ENCODE data around the gene GAMT. TPM values are rescaled to one million over a fixed set of nuclear protein-coding genes. Genes with fewer than 3 reads are reported as not detected.

GAMT gene
- total and polyA plus RNA-seq, 2 of the 13 experiments (the other 11 are each of a cell fraction or from before 2014, with no cell fraction given): 115 to 124 TPM

DNA sequence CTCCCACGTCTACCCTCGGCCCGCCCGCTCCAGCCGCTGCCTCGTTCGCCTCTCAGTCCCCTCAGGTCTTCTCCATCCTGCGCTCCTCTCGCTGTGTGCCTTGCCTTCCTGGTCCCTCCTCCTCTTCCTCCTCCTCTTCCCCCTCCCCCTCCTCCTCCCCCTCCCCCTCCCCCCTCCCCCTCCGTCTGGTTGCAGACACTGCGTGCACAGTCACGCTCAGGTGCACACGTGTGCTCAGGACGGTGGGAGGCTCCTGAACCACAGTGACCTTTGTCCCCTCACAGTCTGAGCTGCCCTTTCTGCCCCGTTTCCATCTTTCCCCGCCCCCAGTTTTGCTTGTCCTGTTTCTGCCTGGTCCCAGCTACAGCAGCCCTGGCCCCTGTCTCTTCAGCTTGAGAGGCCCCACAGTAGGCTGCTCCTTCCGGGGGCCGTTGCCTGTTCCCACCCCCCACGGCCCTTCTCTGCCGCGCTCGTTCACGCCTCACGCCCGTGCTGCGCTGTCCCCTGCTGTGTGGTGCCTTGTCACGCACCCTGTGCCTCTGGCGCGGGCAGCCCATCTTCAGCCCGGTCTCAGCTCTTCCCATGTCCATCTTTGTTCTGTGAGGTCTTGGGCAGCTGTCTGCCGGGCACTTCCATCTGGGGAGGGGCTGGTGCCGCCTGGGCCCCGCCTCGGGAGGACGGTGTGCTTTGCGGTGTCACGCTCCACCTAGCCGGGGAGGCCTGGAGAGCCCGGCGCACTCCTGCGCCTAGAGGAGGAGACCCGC is 23.0 kb upstream of the GAMT start (continued):
- TF ChIP-seq, protein P1, sequence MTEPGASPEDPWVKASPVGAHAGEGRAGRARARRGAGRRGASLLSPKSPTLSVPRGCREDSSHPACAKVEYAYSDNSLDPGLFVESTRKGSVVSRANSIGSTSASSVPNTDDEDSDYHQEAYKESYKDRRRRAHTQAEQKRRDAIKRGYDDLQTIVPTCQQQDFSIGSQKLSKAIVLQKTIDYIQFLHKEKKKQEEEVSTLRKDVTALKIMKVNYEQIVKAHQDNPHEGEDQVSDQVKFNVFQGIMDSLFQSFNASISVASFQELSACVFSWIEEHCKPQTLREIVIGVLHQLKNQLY (CRISPR knock-in tag; IDR thresholded peaks at IDR 0.05): peak; percentile 76; the same call in 1 of the 2 replicates
- TF ChIP-seq AGO2 (optimal IDR thresholded peaks at IDR 0.05; ENCODE audit: low read depth, low read length): peak; percentile 99
- TF ChIP-seq ZNF124 (CRISPR knock-in tag; IDR thresholded peaks at IDR 0.05): no peak
- TF ChIP-seq HMG20A (CRISPR knock-in tag; IDR thresholded peaks at IDR 0.05; ENCODE audit: borderline replicate concordance): no peak
- no peak for TF ChIP-seq ZNF17 (CRISPR knock-in tag; IDR thresholded peaks at IDR 0.05)
- TF ChIP-seq POLR2G (IDR thresholded peaks at IDR 0.05; ENCODE audit: low read depth, low read length): peak; percentile 47; the same call in 1 of the 2 replicates
- TF ChIP-seq, protein P2, sequence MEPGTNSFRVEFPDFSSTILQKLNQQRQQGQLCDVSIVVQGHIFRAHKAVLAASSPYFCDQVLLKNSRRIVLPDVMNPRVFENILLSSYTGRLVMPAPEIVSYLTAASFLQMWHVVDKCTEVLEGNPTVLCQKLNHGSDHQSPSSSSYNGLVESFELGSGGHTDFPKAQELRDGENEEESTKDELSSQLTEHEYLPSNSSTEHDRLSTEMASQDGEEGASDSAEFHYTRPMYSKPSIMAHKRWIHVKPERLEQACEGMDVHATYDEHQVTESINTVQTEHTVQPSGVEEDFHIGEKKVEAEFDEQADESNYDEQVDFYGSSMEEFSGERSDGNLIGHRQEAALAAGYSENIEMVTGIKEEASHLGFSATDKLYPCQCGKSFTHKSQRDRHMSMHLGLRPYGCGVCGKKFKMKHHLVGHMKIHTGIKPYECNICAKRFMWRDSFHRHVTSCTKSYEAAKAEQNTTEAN (CRISPR knock-in tag; conservative IDR thresholded peaks at IDR 0.05): 0 out of 2 replicates have a peak, but pooled peaks have one; percentile 26
- TF ChIP-seq ZNF263 (CRISPR knock-in tag; IDR thresholded peaks at IDR 0.05): peak; percentile 89
- TF ChIP-seq, protein P3, sequence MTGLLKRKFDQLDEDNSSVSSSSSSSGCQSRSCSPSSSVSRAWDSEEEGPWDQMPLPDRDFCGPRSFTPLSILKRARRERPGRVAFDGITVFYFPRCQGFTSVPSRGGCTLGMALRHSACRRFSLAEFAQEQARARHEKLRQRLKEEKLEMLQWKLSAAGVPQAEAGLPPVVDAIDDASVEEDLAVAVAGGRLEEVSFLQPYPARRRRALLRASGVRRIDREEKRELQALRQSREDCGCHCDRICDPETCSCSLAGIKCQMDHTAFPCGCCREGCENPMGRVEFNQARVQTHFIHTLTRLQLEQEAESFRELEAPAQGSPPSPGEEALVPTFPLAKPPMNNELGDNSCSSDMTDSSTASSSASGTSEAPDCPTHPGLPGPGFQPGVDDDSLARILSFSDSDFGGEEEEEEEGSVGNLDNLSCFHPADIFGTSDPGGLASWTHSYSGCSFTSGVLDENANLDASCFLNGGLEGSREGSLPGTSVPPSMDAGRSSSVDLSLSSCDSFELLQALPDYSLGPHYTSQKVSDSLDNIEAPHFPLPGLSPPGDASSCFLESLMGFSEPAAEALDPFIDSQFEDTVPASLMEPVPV (CRISPR knock-in tag; IDR thresholded peaks at IDR 0.05): 0 out of 2 replicates have a peak, but pooled peaks have one; percentile 23
- TF ChIP-seq, protein P4, sequence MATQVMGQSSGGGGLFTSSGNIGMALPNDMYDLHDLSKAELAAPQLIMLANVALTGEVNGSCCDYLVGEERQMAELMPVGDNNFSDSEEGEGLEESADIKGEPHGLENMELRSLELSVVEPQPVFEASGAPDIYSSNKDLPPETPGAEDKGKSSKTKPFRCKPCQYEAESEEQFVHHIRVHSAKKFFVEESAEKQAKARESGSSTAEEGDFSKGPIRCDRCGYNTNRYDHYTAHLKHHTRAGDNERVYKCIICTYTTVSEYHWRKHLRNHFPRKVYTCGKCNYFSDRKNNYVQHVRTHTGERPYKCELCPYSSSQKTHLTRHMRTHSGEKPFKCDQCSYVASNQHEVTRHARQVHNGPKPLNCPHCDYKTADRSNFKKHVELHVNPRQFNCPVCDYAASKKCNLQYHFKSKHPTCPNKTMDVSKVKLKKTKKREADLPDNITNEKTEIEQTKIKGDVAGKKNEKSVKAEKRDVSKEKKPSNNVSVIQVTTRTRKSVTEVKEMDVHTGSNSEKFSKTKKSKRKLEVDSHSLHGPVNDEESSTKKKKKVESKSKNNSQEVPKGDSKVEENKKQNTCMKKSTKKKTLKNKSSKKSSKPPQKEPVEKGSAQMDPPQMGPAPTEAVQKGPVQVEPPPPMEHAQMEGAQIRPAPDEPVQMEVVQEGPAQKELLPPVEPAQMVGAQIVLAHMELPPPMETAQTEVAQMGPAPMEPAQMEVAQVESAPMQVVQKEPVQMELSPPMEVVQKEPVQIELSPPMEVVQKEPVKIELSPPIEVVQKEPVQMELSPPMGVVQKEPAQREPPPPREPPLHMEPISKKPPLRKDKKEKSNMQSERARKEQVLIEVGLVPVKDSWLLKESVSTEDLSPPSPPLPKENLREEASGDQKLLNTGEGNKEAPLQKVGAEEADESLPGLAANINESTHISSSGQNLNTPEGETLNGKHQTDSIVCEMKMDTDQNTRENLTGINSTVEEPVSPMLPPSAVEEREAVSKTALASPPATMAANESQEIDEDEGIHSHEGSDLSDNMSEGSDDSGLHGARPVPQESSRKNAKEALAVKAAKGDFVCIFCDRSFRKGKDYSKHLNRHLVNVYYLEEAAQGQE (IDR thresholded peaks at IDR 0.05; ENCODE audit: borderline replicate concordance in 1 of 2, low read depth in 1 of 2, low read length in 2 of 2): 0 out of 4 replicates have a peak, but pooled peaks of 1 of the 2 experiments have one; percentile 30
- peak; percentile 60; the same call in 1 of the 2 replicates for TF ChIP-seq ZNF326 (CRISPR knock-in tag; IDR thresholded peaks at IDR 0.05; ENCODE audit: borderline replicate concordance)
- TF ChIP-seq, protein P5, sequence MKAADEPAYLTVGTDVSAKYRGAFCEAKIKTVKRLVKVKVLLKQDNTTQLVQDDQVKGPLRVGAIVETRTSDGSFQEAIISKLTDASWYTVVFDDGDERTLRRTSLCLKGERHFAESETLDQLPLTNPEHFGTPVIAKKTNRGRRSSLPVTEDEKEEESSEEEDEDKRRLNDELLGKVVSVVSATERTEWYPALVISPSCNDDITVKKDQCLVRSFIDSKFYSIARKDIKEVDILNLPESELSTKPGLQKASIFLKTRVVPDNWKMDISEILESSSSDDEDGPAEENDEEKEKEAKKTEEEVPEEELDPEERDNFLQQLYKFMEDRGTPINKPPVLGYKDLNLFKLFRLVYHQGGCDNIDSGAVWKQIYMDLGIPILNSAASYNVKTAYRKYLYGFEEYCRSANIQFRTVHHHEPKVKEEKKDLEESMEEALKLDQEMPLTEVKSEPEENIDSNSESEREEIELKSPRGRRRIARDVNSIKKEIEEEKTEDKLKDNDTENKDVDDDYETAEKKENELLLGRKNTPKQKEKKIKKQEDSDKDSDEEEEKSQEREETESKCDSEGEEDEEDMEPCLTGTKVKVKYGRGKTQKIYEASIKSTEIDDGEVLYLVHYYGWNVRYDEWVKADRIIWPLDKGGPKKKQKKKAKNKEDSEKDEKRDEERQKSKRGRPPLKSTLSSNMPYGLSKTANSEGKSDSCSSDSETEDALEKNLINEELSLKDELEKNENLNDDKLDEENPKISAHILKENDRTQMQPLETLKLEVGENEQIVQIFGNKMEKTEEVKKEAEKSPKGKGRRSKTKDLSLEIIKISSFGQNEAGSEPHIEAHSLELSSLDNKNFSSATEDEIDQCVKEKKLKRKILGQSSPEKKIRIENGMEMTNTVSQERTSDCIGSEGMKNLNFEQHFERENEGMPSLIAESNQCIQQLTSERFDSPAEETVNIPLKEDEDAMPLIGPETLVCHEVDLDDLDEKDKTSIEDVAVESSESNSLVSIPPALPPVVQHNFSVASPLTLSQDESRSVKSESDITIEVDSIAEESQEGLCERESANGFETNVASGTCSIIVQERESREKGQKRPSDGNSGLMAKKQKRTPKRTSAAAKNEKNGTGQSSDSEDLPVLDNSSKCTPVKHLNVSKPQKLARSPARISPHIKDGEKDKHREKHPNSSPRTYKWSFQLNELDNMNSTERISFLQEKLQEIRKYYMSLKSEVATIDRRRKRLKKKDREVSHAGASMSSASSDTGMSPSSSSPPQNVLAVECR (CRISPR knock-in tag; IDR thresholded peaks at IDR 0.05; ENCODE audit: borderline replicate concordance): peak; percentile 56; the same call in 1 of the 2 replicates
- TF ChIP-seq SAP130 (CRISPR knock-in tag; IDR thresholded peaks at IDR 0.05; ENCODE audit: low read depth): peak; percentile 84
- TF ChIP-seq, protein P6, sequence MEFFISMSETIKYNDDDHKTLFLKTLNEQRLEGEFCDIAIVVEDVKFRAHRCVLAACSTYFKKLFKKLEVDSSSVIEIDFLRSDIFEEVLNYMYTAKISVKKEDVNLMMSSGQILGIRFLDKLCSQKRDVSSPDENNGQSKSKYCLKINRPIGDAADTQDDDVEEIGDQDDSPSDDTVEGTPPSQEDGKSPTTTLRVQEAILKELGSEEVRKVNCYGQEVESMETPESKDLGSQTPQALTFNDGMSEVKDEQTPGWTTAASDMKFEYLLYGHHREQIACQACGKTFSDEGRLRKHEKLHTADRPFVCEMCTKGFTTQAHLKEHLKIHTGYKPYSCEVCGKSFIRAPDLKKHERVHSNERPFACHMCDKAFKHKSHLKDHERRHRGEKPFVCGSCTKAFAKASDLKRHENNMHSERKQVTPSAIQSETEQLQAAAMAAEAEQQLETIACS (CRISPR knock-in tag; IDR thresholded peaks at IDR 0.05): 0 out of 2 replicates have a peak, but pooled peaks have one; percentile 33

Data from HepG2 (cell line).